HG03565 (cell line): Measurements from ENCODE around the gene DDX41.
"Not testable (repeated sequence)": the region's sequence is repeated elsewhere in the genome, so short reads cannot be mapped to it uniquely, and the experiment has no call there.

Source experiments
- ATAC-seq: cut with Tn5 transposase; IDR thresholded peaks from one replicate; pipeline ENCODE4 v1.9.1; 2021; ENCODE audit warnings: mild to moderate bottlenecking, moderate library complexity; ENCODE audit not compliant: unreplicated experiment

The DDX41 gene

GRCh38 chr5:177516601-177517568 lies at the start of gene DDX41:
DDX41 (minus strand) TSS chr5:177516961; CDS start chr5:177516945, 16 bp downstream.
- ATAC-seq = peak; percentile 71

- ATAC-seq = no peak
These were observed 48.3 kb upstream of the DDX41 start for GRCh38 chr5:177565046-177565445.

GRCh38 chr5:177559446-177559941 lies 42.7 kb upstream of the DDX41 start:
- not testable (repeated sequence) for ATAC-seq

GRCh38 chr5:177557796-177558195 lies 41.0 kb upstream of the DDX41 start:
- no peak for ATAC-seq

GRCh38 chr5:177557041-177557647 lies 40.4 kb upstream of the DDX41 start:
- no peak for ATAC-seq

GRCh38 chr5:177555665-177556064 lies 38.9 kb upstream of the DDX41 start:
- no peak for ATAC-seq

- ATAC-seq = no peak
These were observed 38.5 kb upstream of the DDX41 start for GRCh38 chr5:177555228-177555627.

- ATAC-seq = peak; percentile 79
These were observed 37.8 kb upstream of the DDX41 start, which contains the start of gene FAM193B for GRCh38 chr5:177554474-177555111. FAM193B (minus strand) TSS chr5:177554563; CDS start chr5:177554458, 105 bp downstream.

GRCh38 chr5:177553671-177554429 lies 37.1 kb upstream of the DDX41 start:
- ATAC-seq = peak; percentile 13

- ATAC-seq = no peak
These were observed 36.2 kb upstream of the DDX41 start for GRCh38 chr5:177552839-177553455.

GRCh38 chr5:177550122-177550521 lies 33.4 kb upstream of the DDX41 start:
- no peak for ATAC-seq

GRCh38 chr5:177548495-177548894 lies 31.7 kb upstream of the DDX41 start:
- no peak for ATAC-seq

- no peak for ATAC-seq
These were observed 31.0 kb upstream of the DDX41 start for GRCh38 chr5:177547736-177548135.

- no peak for ATAC-seq
These were observed 29.5 kb upstream of the DDX41 start for GRCh38 chr5:177546258-177546741.

- ATAC-seq = no peak
These were observed 28.9 kb upstream of the DDX41 start for GRCh38 chr5:177545487-177546257.

GRCh38 chr5:177542816-177543465 lies 26.2 kb upstream of the DDX41 start:
- ATAC-seq = no peak

GRCh38 chr5:177540438-177540837 lies 23.7 kb upstream of the DDX41 start:
- no peak for ATAC-seq

- ATAC-seq = no peak
These were observed 22.6 kb upstream of the DDX41 start for GRCh38 chr5:177539411-177539810.

- ATAC-seq = no peak
These were observed 22.1 kb upstream of the DDX41 start for GRCh38 chr5:177538876-177539275.
